ENCODE results near the gene UGT1A6.
A peak's percentile ranks its signal among the peaks of the same experiment; 100 is the strongest.

UGT1A6 gene

GRCh38 chr2:233673896-233674295 is 18.8 kb upstream of the UGT1A6 start:
- no peak overlapping the region for H3K4me3 ChIP-seq (ENCODE audit: control insufficient read depth, low read depth, low read length)
- TF ChIP-seq CTCF (conservative IDR thresholded peaks at IDR 0.05; ENCODE audit: control insufficient read depth, insufficient read depth, low read depth, low read length) = no peak
- DNase-seq (ENCODE audit: low read depth) = no peak

GRCh38 chr2:233674314-233674713 is 18.4 kb upstream of the UGT1A6 start:
- TF ChIP-seq CTCF (conservative IDR thresholded peaks at IDR 0.05; ENCODE audit: control insufficient read depth, insufficient read depth, low read depth, low read length) = no peak
- no peak overlapping the region for H3K4me3 ChIP-seq (ENCODE audit: control insufficient read depth, low read depth, low read length)
- DNase-seq (ENCODE audit: low read depth) = no peak

- no peak overlapping the region for H3K4me3 ChIP-seq (ENCODE audit: control insufficient read depth, low read depth, low read length)
- TF ChIP-seq CTCF (conservative IDR thresholded peaks at IDR 0.05; ENCODE audit: control insufficient read depth, insufficient read depth, low read depth, low read length) = no peak
- no peak for DNase-seq (ENCODE audit: low read depth)
These were observed 17.7 kb upstream of the UGT1A6 start for GRCh38 chr2:233674995-233675394.

- peak; percentile 5 for DNase-seq (ENCODE audit: low read depth)
These were observed 16.6 kb upstream of the UGT1A6 start for GRCh38 chr2:233676046-233676445.

GRCh38 chr2:233679196-233679595 is 13.5 kb upstream of the UGT1A6 start:
- no peak for DNase-seq (ENCODE audit: low read depth)
- no peak for TF ChIP-seq CTCF (conservative IDR thresholded peaks at IDR 0.05; ENCODE audit: control insufficient read depth, insufficient read depth, low read depth, low read length)

More at GRCh38 chr2:233676046-233676445, 16.6 kb upstream of the UGT1A6 start:
- no peak for TF ChIP-seq CTCF (conservative IDR thresholded peaks at IDR 0.05; ENCODE audit: control insufficient read depth, insufficient read depth, low read depth, low read length)
- no peak overlapping the region for H3K4me3 ChIP-seq (ENCODE audit: control insufficient read depth, low read depth, low read length)

GRCh38 chr2:233680361-233681045 is 12.2 kb upstream of the UGT1A6 start:
- TF ChIP-seq CTCF (conservative IDR thresholded peaks at IDR 0.05; ENCODE audit: control insufficient read depth, insufficient read depth, low read depth, low read length) = no peak
- DNase-seq (ENCODE audit: low read depth) = no peak
- no peak overlapping the region for H3K4me3 ChIP-seq (ENCODE audit: control insufficient read depth, low read depth, low read length)

More at GRCh38 chr2:233679196-233679595, 13.5 kb upstream of the UGT1A6 start:
- H3K4me3 ChIP-seq (ENCODE audit: control insufficient read depth, low read depth, low read length) = no peak overlapping the region
